Measurements from ENCODE around the gene LY6G6F.

Gene LY6G6F

DNA sequence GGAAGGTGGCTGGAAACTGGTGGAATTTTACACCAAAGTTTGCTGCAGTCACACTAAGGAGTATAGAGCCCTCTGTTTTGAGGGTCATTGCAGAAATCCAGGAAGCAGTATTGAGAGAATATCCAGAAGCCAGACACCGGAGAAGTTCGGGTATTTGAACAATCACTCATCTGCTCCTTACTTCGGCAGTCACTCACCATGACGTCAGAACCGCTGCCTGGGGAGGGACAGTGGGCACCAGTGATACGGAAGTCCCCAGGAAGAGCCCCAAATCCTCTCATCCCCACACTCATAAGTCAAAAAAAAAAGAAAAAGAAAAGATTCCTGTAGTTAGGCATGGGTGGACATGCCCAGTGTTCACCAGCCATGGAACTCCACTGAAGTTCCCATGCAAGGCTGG lies 29.8 kb upstream of the LY6G6F start:
- DNase-seq (ENCODE audit: low read depth): no peak

DNA sequence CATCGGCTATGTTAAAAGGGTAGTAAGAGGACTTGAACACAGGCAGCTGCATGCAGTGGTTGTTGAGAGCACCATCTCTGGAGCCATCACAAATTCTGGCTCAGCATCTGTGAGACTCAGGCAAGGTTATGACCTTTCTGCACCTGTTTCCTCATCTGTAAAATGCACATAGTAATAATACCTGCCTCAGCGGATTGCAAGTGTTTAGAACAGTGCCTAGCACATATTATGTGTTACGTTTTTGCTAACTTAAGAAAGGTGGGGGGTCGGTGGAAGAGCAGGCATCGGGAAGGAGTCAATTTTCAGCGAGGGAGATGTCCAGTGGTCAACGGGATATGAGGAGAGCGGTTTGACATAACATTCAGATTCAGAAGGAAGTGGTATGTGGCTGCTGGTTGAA lies 28.7 kb upstream of the LY6G6F start:
- DNase-seq (ENCODE audit: low read depth): no peak

DNA sequence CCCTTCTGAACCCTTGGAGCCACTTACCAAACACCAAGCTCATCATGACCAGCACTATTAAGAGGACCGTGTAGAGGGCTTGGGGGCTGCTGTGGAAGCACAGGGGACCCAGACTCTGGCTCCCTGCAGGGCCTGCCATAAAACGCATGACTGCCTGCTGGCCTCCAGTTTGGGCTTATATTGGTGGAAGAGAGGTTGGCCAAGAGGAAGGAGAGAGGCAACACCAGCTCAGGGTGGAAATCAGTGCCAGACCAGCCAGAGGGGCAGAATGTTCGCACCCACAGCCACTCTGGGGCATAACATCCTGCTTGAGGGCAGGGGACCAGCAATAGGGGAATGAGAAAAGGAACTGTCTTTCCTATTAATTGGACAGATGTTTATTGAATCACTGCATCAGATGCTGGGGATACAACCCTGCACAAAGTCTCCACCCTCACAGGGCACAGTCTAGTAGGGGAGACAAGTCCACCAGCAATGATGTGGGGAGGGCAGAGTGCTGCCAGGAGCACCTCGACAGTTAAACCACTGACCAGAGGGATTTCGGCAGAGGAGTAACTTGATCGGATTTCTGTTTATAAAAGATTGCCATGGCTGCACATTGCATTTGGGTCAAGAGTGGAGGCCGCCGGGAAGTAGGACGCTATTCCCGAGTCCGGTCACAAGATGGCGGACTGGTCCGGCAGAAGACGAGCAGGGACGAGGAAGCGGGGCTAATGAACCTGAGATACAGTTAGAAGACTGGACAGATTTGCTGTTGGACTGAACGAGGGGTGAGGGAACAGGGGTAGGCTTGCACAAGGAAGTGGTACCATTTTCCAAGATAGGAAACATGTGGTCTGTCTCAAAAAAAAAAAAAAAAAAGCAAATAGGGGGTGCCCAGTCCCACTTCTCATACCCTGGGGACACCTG lies 26.2 kb upstream of the LY6G6F start, which contains the start of gene LY6G5C:
LY6G5C (minus strand) TSS at position 842 of the 909 bp plus-strand sequence; CDS start at position 148, 694 bp downstream.
- DNase-seq (ENCODE audit: low read depth): no peak

DNA sequence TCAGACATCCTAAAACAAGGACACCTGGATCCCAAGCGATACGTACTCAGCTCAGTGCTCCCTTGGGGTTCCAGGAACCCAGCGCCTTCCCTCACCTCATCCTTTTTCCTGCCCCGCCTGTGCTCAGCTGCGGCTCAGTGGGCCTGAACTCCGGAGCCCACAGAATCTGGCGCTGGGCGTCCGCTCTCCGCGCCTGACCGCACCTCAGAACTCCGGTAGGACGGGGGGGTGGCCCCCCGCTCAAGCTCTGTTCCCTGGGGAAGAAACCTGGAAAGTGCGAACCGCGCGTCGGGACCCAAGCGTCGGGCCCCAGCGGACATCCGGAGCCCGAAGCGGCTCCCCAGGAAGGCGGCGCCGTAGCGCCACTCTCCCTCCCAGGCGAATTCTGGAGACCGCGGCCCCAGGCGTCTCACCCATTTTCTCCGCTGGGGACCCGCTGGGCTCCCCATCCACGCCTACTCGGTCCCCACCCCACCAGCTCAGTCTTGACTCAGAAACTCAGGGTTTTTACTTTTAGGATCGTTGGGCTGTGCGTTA lies 25.5 kb upstream of the LY6G6F start:
- DNase-seq (ENCODE audit: low read depth): no peak

- DNase-seq (ENCODE audit: low read depth): no peak
These were observed 23.1 kb upstream of the LY6G6F start for GRCh38 chr6:31683591-31683990.

- no peak for DNase-seq (ENCODE audit: low read depth)
These were observed 20.2 kb upstream of the LY6G6F start for GRCh38 chr6:31686483-31686882.

DNA sequence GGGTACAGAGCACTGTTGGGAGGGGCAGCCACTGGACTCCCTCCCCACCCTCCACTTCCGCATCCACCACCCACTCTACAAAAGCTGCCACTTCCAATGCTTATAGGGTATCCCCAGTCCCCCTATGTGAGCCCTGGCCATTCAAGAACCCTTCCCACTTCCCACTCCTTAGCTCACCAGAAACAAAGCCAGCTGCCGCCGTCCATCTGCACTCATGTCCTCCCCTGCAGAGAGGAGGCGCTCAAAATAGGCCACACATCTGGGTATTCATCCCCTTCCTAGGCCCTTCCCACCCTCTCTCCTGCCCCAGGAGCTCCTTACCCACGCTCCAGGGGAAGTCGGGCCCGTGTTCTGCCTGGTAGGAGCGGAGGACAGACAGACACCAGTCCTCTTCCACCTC lies 19.3 kb upstream of the LY6G6F start:
- no peak for DNase-seq (ENCODE audit: low read depth)

DNA sequence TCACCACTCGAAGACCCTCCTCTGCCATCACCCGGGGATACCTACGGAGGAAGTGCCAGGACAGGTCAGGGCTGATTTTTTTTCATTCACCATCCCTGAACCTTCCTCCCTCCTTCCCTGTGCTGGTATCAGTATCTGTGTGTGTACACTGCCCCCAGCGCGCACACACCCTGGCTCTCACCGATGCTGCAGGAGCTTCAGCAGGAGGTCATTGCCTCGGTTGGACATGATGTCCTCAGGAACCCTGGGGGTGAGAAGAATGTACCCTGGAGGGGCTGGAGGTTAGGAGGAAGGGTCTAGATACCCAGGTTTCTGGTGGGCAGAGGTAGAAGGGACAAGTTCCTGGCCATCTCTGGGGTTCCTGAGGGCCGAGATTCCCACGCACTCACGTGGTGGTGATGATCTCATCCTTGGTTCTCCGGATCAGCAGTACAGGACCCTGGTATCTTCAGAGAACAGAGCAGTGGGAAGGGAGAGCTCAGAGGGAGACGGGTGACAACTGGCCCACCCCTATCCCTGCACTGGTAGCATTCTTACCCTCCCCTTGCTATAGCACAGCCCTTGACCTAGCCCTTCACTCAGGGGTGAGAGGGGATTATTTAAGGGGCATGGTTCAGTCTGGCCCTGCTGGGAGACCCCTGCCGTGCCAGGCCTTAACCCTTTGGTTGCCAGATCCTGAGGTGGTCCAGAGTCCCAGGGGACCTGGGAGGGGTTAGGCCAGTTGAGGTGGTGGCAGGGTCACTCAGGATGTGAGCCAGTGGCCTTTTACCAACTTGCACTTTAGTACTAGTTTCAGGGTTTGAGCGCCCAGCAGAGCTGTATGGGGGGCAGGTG lies 18.6 kb upstream of the LY6G6F start:
- DNase-seq (ENCODE audit: low read depth): no peak

GRCh38 chr6:31689249-31690110 lies 17.2 kb upstream of the LY6G6F start:
- DNase-seq (ENCODE audit: low read depth): no peak

DNA sequence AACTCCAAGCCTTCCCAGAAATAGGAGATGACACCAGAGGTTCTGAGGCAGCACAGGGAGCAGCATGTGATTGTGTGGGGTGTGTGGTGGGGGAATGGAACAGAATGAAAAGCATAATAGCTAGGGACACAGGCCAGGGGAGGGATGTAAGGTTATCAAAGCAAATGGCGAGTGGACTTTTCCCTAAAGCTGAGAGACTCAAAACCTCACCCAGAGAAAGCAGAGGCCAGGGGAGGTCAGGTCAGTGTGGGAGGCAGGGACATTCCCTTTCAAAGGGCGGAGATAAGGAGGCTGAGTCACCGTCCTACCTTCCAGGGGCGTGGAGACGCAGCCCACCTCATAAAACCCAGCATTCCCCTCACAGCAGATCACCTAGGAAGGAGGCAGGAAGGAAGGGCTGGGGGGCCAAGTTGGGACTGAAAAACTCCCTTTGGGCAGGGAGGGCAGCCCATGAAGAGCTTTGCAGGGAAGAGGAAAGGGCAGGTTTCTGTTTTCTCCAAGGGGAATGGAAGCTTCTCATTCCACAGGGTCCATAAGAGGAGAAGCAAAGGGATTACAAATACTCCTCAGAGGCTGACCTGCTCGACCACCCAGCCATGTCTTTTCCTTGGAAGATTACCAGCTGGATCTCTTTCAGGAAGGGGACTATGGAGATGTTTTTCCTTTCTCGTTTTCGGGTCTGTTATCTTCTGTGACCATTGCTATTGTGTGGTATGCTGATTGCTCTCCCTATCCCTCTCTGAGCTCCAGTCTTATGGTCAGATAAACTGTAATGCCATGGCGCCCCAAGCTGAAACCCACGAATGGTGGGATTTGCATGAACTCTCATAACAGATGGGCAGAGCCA lies 16.2 kb upstream of the LY6G6F start:
- DNase-seq (ENCODE audit: low read depth): no peak

DNA sequence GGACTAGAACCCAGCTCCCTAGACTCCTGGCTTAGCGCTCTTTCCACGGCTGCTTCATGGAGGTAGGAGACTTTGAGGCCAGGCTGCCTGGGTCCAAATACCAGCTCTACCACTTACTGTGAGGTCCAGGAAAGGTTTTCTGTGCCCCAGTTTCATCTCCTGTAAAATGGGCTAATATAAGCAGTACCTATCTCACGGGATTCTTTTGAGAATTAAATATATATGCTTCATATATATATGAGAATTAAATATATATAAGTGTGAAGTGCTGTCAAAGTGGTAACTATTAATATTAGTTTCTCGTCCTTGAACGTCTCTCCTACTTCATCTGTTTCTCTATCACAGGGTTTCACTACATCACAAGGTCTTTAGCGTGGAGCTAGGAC lies 15.6 kb upstream of the LY6G6F start:
- DNase-seq (ENCODE audit: low read depth): no peak

DNA sequence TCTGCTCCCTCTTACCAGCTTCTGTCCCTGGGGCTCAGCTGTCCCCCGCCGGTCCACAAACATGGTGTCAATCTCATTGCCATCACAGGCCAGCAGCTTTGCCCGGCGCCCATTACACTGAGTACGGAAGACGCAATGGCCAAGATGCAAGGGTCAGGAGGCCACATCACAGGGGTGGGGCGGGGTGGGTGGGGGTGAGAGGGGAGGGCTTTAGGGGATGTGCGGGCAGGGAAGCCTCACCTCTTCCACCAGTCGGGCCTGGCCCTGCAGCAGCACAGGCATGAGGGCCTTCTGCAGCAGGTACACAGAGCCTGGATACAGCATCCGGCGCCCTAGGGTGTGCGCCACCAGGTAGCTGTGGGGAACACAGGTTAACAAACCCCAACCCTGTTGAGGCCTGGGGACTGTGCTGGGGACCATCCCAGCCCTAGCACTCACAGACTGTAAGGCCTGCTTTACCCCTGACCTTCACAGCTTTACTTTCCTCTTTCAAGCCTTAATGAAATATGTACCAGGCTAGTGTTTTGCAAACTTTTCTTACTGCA lies 15.0 kb upstream of the LY6G6F start:
- no peak for DNase-seq (ENCODE audit: low read depth)

- DNase-seq (ENCODE audit: low read depth): no peak
These were observed 14.3 kb upstream of the LY6G6F start for GRCh38 chr6:31692353-31692752.

DNA sequence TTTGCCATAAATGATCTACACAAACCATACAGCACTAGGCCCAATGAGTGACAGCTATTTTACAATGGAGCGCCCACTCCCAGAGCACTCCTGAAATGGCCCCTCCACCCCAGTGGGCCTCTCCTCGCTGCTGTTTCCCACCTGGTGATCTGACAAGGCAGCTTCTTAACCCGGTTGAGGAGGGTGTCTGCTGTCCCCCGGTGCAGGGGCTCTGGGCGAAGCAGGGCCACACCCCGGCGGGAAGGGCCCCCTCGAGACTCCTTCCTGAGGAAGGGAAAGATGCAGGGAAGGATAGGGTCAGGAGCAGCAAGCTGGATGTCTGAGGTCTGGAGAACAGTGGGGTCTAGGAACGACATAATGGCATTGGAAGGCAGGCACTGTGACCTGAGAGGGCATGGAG lies 13.8 kb upstream of the LY6G6F start:
- DNase-seq (ENCODE audit: low read depth): no peak

GRCh38 chr6:31693535-31693934 lies 13.1 kb upstream of the LY6G6F start:
- DNase-seq (ENCODE audit: low read depth): no peak

DNA sequence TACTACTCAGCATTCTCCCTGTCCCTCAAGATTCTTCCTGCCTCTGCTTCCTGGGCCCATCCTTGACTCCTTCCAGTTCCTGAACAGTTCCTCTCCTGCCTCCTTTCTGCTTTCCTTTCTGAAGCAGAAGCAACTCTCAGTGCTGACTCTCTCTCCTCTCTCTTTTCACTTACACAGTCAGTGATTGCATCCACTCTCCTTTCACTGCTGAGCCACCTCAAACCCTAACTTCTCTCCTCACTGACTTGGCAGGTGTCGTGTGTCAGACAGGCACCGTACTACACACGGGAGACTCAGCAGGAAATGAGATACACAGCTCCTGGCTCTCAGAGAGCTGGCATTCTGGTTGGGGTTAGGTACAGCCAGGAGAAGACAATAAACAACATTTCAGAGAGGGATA lies 9.1 kb upstream of the LY6G6F start:
- DNase-seq (ENCODE audit: low read depth): no peak

DNA sequence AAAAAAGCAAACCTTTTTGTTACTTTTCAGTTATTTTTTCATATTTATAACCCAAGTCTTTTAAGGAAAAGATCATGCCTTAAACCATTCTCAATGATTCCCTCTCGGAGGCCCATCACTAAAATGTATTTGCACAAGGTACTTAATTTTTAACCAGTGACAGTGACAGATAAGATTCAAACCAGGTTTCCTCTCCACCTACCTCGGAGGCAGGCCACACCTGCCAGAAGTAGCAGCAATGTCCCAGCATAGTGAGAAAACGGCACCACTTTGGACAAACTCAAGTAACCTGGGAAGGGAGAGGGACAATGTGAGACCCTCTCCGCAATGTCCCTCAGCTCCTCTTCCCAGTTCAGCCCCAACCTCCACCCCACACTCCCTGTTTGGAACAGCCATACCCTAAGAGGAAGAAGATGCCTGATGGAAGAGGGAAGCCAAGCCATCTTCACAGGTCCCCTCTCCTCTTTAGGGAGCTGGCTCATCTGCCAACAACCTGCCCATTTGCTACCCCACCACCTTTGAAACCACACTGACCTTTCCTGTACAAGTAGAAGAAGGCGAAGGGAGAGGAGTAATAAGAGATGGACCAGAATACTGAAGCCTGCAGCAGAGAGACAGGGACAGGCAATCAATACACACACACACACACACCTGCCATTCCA lies 5.8 kb upstream of the LY6G6F start:
- DNase-seq (ENCODE audit: low read depth): no peak

- no peak for DNase-seq (ENCODE audit: low read depth)
These were observed 4.8 kb upstream of the LY6G6F start for GRCh38 chr6:31701666-31702404.

- DNase-seq (ENCODE audit: low read depth): no peak
These were observed 4.3 kb upstream of the LY6G6F start for GRCh38 chr6:31702405-31702818.
